CD8-positive, alpha-beta memory T cell (primary cell): ENCODE results near the gene PTPRU. TPM values are rescaled to one million over a fixed set of nuclear protein-coding genes. Genes with fewer than 3 reads are reported as not detected.
"Not testable (repeated sequence)": the region's sequence is repeated elsewhere in the genome, so short reads cannot be mapped to it uniquely, and the experiment has no call there.

Experiments used
- CTCF ChIA-PET: fragments of 350-600 bp; sonication (Branson Sonifier 250); formaldehyde crosslinking; loops from one replicate; lab custom pipeline; 2021; ENCODE audit warnings: antibody characterized with exemption; lab: Charles Lee
- POLR2A ChIA-PET: fragments of 350-600 bp; sonication (Branson Sonifier 250); formaldehyde crosslinking; loops from one replicate; lab custom pipeline; 2021; ENCODE audit warnings: antibody characterized with exemption; lab: Charles Lee
- DNase-seq, 5 donors: peaks; one replicate each; pipeline versions ENCODE4 v3.0.0 to v3.0.0-alpha.2; 2020 to 2022; ENCODE audit warnings: mixed read lengths in 1 of 5
- H3K27ac ChIP-seq: one replicate; pipeline ENCODE4 v1.7.0; 2013; ENCODE audit warnings: low read depth, mild to moderate bottlenecking, low read length, moderate library complexity
- H3K27me3 ChIP-seq: 2 replicates; pipeline ENCODE4 v1.7.0; 2013; ENCODE audit warnings: low read length, mild to moderate bottlenecking; ENCODE audit not compliant: insufficient read depth, poor library complexity, severe bottlenecking
- H3K36me3 ChIP-seq: 2 replicates; pipeline ENCODE4 v1.7.0; 2013; ENCODE audit warnings: mild to moderate bottlenecking, low read length, moderate library complexity; ENCODE audit not compliant: insufficient read depth
- H3K4me1 ChIP-seq: 2 replicates; pipeline ENCODE4 v1.7.0; 2013; ENCODE audit warnings: mild to moderate bottlenecking, low read length, moderate library complexity; ENCODE audit not compliant: insufficient read depth
- H3K4me3 ChIP-seq: 2 replicates; pipeline ENCODE4 v1.7.0; 2013; ENCODE audit warnings: mild to moderate bottlenecking, low read length
- H3K9me3 ChIP-seq: 2 replicates; pipeline ENCODE4 v1.7.0; 2013; ENCODE audit warnings: mild to moderate bottlenecking, low read length
- H3K27ac Mint-ChIP-seq, 8 donors: one replicate each; pipeline ENCODE4 v1.8.0; 2020 to 2021; ENCODE audit warnings: mixed read lengths in 8 of 8, mild to moderate bottlenecking in 6 of 8, inconsistent platforms in 3 of 8, moderate library complexity in 3 of 8
- H3K27me3 Mint-ChIP-seq, 2 donors: one replicate each; pipeline ENCODE4 v1.8.0; 2020 to 2021; ENCODE audit warnings: mixed read lengths in 2 of 2, mild to moderate bottlenecking in 1 of 2, moderate library complexity in 1 of 2
- H3K36me3 Mint-ChIP-seq, 3 donors: one replicate each; pipeline ENCODE4 v1.8.0; 2020 to 2021; ENCODE audit warnings: mixed read lengths in 3 of 3, inconsistent platforms in 1 of 3, mild to moderate bottlenecking in 1 of 3
- H3K4me1 Mint-ChIP-seq, 3 donors: one replicate each; pipeline ENCODE4 v1.8.0; 2020 to 2021; ENCODE audit warnings: mixed read lengths in 3 of 3, inconsistent platforms in 1 of 3, mild to moderate bottlenecking in 1 of 3
- H3K4me3 Mint-ChIP-seq, 7 donors: one replicate each; pipeline ENCODE4 v1.8.0; 2020 to 2021; ENCODE audit warnings: mixed read lengths in 7 of 7, mild to moderate bottlenecking in 6 of 7, moderate library complexity in 4 of 7, inconsistent platforms in 2 of 7
- H3K9me3 Mint-ChIP-seq, 5 donors: one replicate each; pipeline ENCODE4 v1.8.0; 2020 to 2022; ENCODE audit warnings: mixed read lengths in 5 of 5, mild to moderate bottlenecking in 3 of 5, moderate library complexity in 2 of 5, inconsistent platforms in 1 of 5
- polyA plus RNA-seq: library from polyadenylated mRNA; unstranded; fragments of 300-500 nt; fragmentation: Illumina TruSeq; gene quantifications from one replicate; pipeline ENCODE4 v1.2.3, GENCODE V29; 2021
- total RNA-seq, 2 experiments: library from RNA; stranded (reverse); gene quantifications; one replicate each; pipeline ENCODE4 v1.2.3, GENCODE V29; 2021

PTPRU gene
- total and polyA plus RNA-seq, 3 experiments from 2014 or later, result 0.13 to 0.62 (median 0.51) TPM

DNA sequence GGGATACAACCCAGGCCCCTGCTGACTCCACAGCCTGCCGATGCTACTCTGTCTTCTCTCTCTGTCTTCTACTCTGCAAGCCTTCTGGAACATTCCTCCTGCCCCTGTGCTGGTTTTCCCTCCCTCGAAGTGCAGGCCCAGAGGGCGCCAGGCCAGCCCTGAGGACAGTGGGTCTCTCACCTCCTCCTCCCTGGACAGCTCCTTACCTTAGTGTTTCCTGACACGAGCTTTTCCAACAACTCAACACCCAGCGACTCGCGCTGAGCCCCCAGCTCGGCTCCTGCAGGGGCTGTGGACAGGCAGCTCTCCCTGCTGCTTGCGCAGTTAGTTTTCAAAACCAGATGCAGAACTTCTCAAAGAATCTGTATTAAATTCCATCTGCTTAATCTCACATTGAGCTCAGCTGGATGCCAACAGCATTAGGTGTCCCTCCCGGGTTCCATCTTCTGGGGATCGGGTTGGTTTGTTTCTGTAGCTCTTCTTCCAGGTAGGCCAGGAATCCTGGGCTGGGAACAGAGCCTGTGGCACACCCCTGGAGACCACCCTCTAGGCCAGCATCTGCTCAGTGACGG, 54.2 kb downstream of the PTPRU start:
- no peak overlapping the region for H3K27ac Mint-ChIP-seq
- no peaks in the 10 kb centered on the region for H3K36me3 ChIP-seq
- POLR2A ChIA-PET, result no interaction called here
- no peaks in the 10 kb centered on the region for H3K27me3 ChIP-seq
- CTCF ChIA-PET, result no interaction called here
- H3K4me1 ChIP-seq, result no peaks in the 10 kb centered on the region
- H3K4me3 Mint-ChIP-seq, result peak overlapping the region in 1 of 7 donors; percentile 76
- H3K9me3 Mint-ChIP-seq, result no peaks in the 10 kb centered on the region
- H3K36me3 Mint-ChIP-seq, result no peaks in the 10 kb centered on the region
- no peak overlapping the region for H3K27ac ChIP-seq
- no peaks in the 10 kb centered on the region for H3K4me1 Mint-ChIP-seq
- H3K27me3 Mint-ChIP-seq, result no peaks in the 10 kb centered on the region
- no peak for DNase-seq
- H3K9me3 ChIP-seq, result no peaks in the 10 kb centered on the region
- no peak overlapping the region for H3K4me3 ChIP-seq

DNA sequence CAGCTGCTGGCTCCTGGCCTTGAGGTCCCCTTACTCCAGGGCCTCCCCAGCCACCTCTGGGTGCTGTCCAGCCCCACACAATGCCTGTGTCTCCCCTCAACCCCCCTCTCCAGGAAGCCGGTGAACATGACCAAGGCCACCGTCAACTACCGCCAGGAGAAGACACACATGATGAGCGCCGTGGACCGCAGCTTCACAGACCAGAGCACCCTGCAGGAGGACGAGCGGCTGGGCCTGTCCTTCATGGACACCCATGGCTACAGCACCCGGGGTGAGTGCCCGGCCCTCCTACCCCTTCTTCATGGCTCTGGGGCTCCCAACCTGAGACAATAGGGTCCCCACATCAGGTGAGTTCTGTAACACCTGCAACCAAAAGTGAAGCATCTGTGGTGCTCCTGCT, 55.4 kb downstream of the PTPRU start:
- H3K9me3 Mint-ChIP-seq, result no peaks in the 10 kb centered on the region
- H3K27me3 ChIP-seq, result no peaks in the 10 kb centered on the region
- POLR2A ChIA-PET, result no interaction called here
- DNase-seq, result no peak
- H3K27ac ChIP-seq, result no peak overlapping the region
- no peaks in the 10 kb centered on the region for H3K36me3 ChIP-seq
- no peak overlapping the region for H3K4me3 ChIP-seq
- CTCF ChIA-PET, result no interaction called here
- no peaks in the 10 kb centered on the region for H3K9me3 ChIP-seq
- no peak overlapping the region for H3K4me3 Mint-ChIP-seq
- no peaks in the 10 kb centered on the region for H3K36me3 Mint-ChIP-seq
- H3K4me1 ChIP-seq, result no peaks in the 10 kb centered on the region
- no peaks in the 10 kb centered on the region for H3K4me1 Mint-ChIP-seq
- peaks cover 0 to 3% of the 10 kb centered on the region in 2 donors for H3K27me3 Mint-ChIP-seq
- H3K27ac Mint-ChIP-seq, result peak overlapping the region in 1 of 8 donors; percentile 83

DNA sequence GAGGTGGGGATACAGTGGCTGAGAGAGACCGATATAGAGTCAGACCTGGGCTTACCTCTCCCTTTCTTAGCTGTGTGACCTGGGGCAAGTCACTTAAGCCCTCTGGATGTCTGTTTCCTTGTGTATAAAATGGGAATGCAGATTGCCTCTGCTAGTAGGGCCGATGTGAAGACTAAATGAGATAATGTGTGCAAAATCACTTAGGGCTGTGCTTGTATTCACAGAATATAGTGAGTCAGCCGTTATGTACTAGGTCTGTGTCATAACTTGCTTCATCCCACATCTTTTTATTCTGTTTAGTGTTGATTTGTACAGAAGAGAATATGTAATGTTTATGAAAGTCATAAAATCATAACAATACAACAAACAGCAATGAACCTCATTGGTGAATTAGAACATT, 56.0 kb downstream of the PTPRU start:
- CTCF ChIA-PET, result no interaction called here
- Histone ChIP-seq H3K4me3 (no peak overlapping the region), H3K27me3 (no peaks in the 10 kb centered on the region), H3K9me3 (no peaks in the 10 kb centered on the region), H3K4me1 (no peaks in the 10 kb centered on the region), H3K36me3 (no peaks in the 10 kb centered on the region), H3K27ac (no peak overlapping the region)
- H3K9me3 Mint-ChIP-seq, result no peaks in the 10 kb centered on the region
- no peak overlapping the region for H3K4me3 Mint-ChIP-seq
- H3K27me3 Mint-ChIP-seq, result peaks cover 0 to 5% of the 10 kb centered on the region in 2 donors
- H3K36me3 Mint-ChIP-seq, result no peaks in the 10 kb centered on the region
- peak overlapping the region in 1 of 8 donors; percentile 83 for H3K27ac Mint-ChIP-seq
- no peaks in the 10 kb centered on the region for H3K4me1 Mint-ChIP-seq
- POLR2A ChIA-PET, result no interaction called here
- no peak for DNase-seq

DNA sequence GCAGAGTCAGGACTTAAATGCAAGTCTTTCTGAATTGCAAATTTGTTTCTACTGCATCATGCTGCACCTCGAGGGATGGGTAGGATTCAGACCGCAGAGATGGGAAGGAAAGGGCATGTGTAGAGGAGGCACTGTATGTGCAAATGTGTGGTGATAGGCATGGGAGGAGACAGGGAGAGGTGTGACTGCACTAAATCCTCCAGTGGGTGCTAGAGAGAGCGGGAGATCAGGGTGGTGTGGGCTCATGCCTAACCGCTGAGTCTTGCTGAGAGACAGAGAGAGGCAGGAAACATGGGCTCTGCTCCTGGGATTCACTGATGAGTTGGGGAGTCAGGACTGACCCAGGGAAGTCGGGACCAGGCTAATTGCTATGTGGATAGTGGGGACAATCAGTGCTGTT, 61.1 kb downstream of the PTPRU start:
- Histone ChIP-seq H3K27me3 (peaks cover 4% of the 10 kb centered on the region), H3K9me3 (no peaks in the 10 kb centered on the region), H3K4me1 (no peaks in the 10 kb centered on the region), H3K4me3 (no peak overlapping the region), H3K27ac (no peak overlapping the region), H3K36me3 (no peaks in the 10 kb centered on the region)
- Mint-ChIP-seq H3K36me3 (no peaks in the 10 kb centered on the region), H3K27ac (no peak overlapping the region), H3K4me1 (no peaks in the 10 kb centered on the region), H3K4me3 (no peak overlapping the region), H3K27me3 (peaks cover 8 to 25% of the 10 kb centered on the region in 2 donors), H3K9me3 (no peaks in the 10 kb centered on the region)
- DNase-seq, result no peak
- ChIA-PET CTCF (no interaction called here), POLR2A (interaction anchor here (0.7 kb wide), 1 partner anchor 717 kb away, joined by 3 read pairs; no protein-coding TSS in a partner anchor)

DNA sequence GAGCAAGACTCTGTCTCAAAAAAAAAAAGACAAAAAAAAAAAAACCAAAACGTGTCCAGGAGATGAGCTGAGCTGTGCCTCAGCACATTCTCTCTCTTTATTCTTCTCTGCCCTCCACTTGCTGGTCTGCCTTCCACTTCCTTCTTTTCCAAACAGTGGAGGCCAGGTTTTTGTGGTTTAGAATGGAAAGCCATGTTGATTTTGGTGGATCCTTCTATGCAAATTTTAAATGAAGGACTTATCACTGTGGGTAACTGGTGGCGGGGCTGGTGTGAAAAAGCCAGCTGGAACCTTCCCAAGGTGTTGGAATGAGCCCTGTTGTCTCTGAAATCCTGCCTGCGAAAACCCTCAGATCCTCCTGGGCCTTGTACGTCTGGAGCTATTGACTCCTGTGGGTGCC, 61.9 kb downstream of the PTPRU start:
- CTCF ChIA-PET, result no interaction called here
- no peak overlapping the region for H3K4me3 ChIP-seq
- POLR2A ChIA-PET, result interaction anchor here (0.7 kb wide), 1 partner anchor 716 kb away, joined by 3 read pairs; no protein-coding TSS in a partner anchor
- H3K36me3 Mint-ChIP-seq, result no peaks in the 10 kb centered on the region
- no peaks in the 10 kb centered on the region for H3K36me3 ChIP-seq
- H3K27me3 ChIP-seq, result peaks cover 4% of the 10 kb centered on the region
- no peak overlapping the region for H3K4me3 Mint-ChIP-seq
- no peaks in the 10 kb centered on the region for H3K4me1 ChIP-seq
- peaks cover 8 to 25% of the 10 kb centered on the region in 2 donors for H3K27me3 Mint-ChIP-seq
- H3K27ac Mint-ChIP-seq, result no peak overlapping the region
- no peaks in the 10 kb centered on the region for H3K4me1 Mint-ChIP-seq
- H3K27ac ChIP-seq, result no peak overlapping the region
- no peak for DNase-seq
- H3K9me3 Mint-ChIP-seq, result no peaks in the 10 kb centered on the region
- no peaks in the 10 kb centered on the region for H3K9me3 ChIP-seq

DNA sequence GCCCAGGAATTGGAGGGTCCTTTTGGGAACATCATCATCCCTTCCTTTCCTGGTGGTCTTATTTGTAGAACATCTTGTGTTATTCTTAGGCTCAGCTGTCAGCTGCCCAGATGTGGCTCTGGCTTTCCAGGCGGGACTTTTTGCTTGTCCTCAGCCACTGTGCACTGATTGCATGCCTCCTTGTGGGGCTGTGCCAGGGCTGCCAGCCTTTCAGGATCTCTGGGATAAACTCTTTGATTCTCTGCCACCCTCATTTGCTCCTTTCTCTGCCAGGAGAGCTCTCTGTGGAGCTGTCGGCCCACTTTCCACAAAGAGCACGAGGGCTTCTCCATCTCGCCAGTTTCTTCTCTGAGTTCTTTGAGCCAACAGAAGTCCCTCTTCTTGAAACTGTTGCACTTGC, 63.1 kb downstream of the PTPRU start:
- Mint-ChIP-seq H3K4me1 (no peaks in the 10 kb centered on the region), H3K9me3 (no peaks in the 10 kb centered on the region), H3K27ac (no peak overlapping the region), H3K4me3 (no peak overlapping the region), H3K36me3 (no peaks in the 10 kb centered on the region), H3K27me3 (peaks cover 8 to 30% of the 10 kb centered on the region in 2 donors)
- Histone ChIP-seq H3K27me3 (peaks cover 4% of the 10 kb centered on the region), H3K9me3 (no peaks in the 10 kb centered on the region), H3K36me3 (no peaks in the 10 kb centered on the region), H3K4me1 (no peaks in the 10 kb centered on the region), H3K27ac (no peak overlapping the region), H3K4me3 (no peak overlapping the region)
- CTCF ChIA-PET, result no interaction called here
- DNase-seq, result no peak
- POLR2A ChIA-PET, result no interaction called here

DNA sequence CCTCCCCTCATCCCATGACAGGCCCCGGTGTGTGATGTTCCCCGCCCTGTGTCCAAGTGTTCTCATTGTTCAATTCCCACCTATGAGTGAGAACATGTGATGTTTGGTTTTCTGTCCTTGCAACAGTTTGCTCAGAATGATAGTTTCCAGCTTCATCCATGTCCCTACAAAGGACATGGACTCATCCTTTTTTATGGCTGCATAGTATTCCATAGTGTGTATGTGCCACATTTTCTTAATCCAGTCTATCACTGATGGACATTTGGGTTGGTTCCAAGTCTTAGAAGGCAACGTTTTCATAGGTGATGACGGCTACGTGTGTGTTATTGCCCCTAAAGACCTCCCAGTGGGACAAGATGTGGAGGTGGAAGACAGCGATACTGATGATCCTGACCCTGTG, 65.4 kb downstream of the PTPRU start:
- H3K27ac ChIP-seq, H3K9me3 ChIP-seq, H3K36me3 Mint-ChIP-seq, H3K9me3 Mint-ChIP-seq, H3K27me3 ChIP-seq, H3K4me3 Mint-ChIP-seq, H3K4me1 Mint-ChIP-seq, POLR2A ChIA-PET, H3K36me3 ChIP-seq, DNase-seq, H3K4me3 ChIP-seq, CTCF ChIA-PET, H3K4me1 ChIP-seq: not testable (repeated sequence)
- Mint-ChIP-seq H3K27ac (peak overlapping the region in 1 of 8 donors; percentile 66), H3K27me3 (peaks cover 10 to 28% of the 10 kb centered on the region in 2 donors)

DNA sequence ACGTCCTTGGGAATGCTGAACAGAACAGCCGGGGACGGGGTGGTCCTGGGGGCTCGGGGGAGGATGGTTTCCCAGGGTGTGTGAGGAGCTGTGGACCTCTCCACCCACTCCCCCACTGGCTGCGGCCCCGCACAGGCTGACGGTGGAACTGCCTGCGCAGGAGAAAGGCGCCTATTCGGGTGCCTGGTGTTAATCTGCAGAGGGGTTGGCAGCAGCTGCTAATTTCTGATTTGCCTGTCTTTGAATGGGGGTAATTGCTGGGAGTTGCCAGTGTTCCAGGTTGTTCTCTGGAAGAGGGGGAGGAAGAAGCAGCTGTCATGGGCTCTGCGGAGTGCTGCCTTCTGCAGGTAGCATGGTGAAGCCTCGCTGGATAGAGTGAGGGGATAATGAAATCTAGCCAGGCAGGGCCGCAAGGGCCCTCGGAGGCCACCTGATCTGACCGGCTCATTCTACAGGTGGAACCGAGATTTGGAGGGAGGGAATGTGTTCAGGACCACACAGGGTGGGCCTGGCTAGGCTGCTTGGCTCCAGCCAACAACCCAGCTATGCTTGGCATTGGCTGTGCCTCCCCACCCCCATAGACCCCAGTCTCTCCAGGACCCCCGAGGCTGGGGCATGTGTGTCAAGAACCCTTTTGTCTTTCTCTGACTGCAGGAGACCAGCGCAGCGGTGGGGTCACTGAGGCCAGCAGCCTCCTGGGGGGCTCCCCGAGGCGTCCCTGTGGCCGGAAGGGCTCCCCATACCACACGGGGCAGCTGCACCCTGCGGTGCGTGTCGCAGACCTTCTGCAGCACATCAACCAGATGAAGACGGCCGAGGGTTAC, 67.1 kb downstream of the PTPRU start:
- POLR2A ChIA-PET, result no interaction called here
- Histone ChIP-seq H3K4me1 (no peaks in the 10 kb centered on the region), H3K36me3 (no peaks in the 10 kb centered on the region), H3K4me3 (no peak overlapping the region), H3K9me3 (no peaks in the 10 kb centered on the region), H3K27me3 (peaks cover 2% of the 10 kb centered on the region), H3K27ac (no peak overlapping the region)
- Mint-ChIP-seq H3K4me1 (no peaks in the 10 kb centered on the region), H3K9me3 (no peaks in the 10 kb centered on the region), H3K4me3 (no peak overlapping the region), H3K36me3 (no peaks in the 10 kb centered on the region), H3K27ac (no peak overlapping the region), H3K27me3 (peaks cover 4 to 16% of the 10 kb centered on the region in 2 donors)
- CTCF ChIA-PET, result no interaction called here
- no peak for DNase-seq
